GM18508 (cell line): ENCODE measurements around the gene CEL.
"Not testable (repeated sequence)": the region's sequence is repeated elsewhere in the genome, so short reads cannot be mapped to it uniquely, and the experiment has no call there.

Experiments
- ATAC-seq: cut with Tn5 transposase; IDR thresholded peaks from one replicate; pipeline ENCODE4 v1.9.1; 2021; ENCODE audit warnings: moderate number of reproducible peaks; ENCODE audit not compliant: insufficient read depth, unreplicated experiment

Gene CEL

GRCh38 chr9:133061764-133062145, at the start of gene CEL:
CEL (plus strand) TSS chr9:133061981; CDS start chr9:133062003, 22 bp downstream.
- ATAC-seq: not testable (repeated sequence)

GRCh38 chr9:133014696-133015095, 47.1 kb upstream of the CEL start:
- ATAC-seq: no peak

- ATAC-seq: no peak
Observed at GRCh38 chr9:133023117-133023890, 38.5 kb upstream of the CEL start.

- ATAC-seq: no peak
Observed at GRCh38 chr9:133026426-133026825, 35.4 kb upstream of the CEL start.

- ATAC-seq: no peak
Observed at GRCh38 chr9:133027134-133027533, 34.6 kb upstream of the CEL start.

- no peak for ATAC-seq
Observed at GRCh38 chr9:133028221-133028620, 33.6 kb upstream of the CEL start.

GRCh38 chr9:133029994-133030316, 31.8 kb upstream of the CEL start:
- ATAC-seq: no peak

GRCh38 chr9:133030317-133031129, 31.3 kb upstream of the CEL start, which contains the start of gene GTF3C5:
GTF3C5 (plus strand) TSS chr9:133030997; CDS start chr9:133031012, 15 bp downstream.
- peak; percentile 87 for ATAC-seq

- ATAC-seq: no peak
Observed at GRCh38 chr9:133031130-133031422, 30.7 kb upstream of the CEL start.

GRCh38 chr9:133031496-133031911, 30.3 kb upstream of the CEL start:
- ATAC-seq: no peak

GRCh38 chr9:133032171-133032570, 29.6 kb upstream of the CEL start:
- no peak for ATAC-seq

- no peak for ATAC-seq
Observed at GRCh38 chr9:133035669-133036068, 26.1 kb upstream of the CEL start.

GRCh38 chr9:133037775-133038515, 23.8 kb upstream of the CEL start:
- no peak for ATAC-seq

GRCh38 chr9:133040892-133041479, 20.8 kb upstream of the CEL start:
- ATAC-seq: not testable (repeated sequence)

- ATAC-seq: no peak
Observed at GRCh38 chr9:133041958-133042357, 19.8 kb upstream of the CEL start.

- no peak for ATAC-seq
Observed at GRCh38 chr9:133042676-133043075, 19.1 kb upstream of the CEL start.

GRCh38 chr9:133043449-133044035, 18.2 kb upstream of the CEL start:
- no peak for ATAC-seq

GRCh38 chr9:133044125-133044524, 17.7 kb upstream of the CEL start:
- ATAC-seq: no peak

- no peak for ATAC-seq
Observed at GRCh38 chr9:133044661-133045060, 17.1 kb upstream of the CEL start.

GRCh38 chr9:133045132-133045531, 16.6 kb upstream of the CEL start:
- ATAC-seq: no peak
